OCI-LY3 (cell line): ENCODE results near the gene CPAMD8.

Experiments used
- EZH2phosphoT487 ChIP-seq: fragments of 200-600 bp; shearing (Covaris generic); IDR thresholded peaks from 2 replicates; pipeline ENCODE4 v1.6.1; 2018; ENCODE audit warnings: antibody characterized with exemption, mixed run types, low read depth
- TF ChIP-seq, protein P1 (sequence below): fragments of 200-600, 300-600 bp; sonication (generic); IDR thresholded peaks from 2 replicates; pipeline ENCODE4 v1.5.1; 2014; ENCODE audit warnings: antibody characterized with exemption, low read length, low read depth

DNA sequence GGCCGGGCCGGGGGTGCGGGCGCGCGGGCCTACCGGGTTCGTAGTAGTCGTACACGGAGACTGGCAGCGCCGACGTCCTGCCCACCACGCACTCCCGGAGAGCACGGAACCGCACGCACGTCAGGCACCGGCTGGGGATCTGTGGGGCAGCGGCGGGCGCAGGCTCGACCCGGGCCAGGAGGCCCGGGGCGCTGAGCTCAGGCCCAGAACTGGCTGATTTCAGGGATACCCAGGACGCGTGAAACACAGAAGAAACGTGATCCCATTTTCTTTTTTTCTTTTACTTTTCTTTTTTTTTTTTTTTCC is 128.8 kb downstream of the CPAMD8 start:
- TF ChIP-seq, protein P1, sequence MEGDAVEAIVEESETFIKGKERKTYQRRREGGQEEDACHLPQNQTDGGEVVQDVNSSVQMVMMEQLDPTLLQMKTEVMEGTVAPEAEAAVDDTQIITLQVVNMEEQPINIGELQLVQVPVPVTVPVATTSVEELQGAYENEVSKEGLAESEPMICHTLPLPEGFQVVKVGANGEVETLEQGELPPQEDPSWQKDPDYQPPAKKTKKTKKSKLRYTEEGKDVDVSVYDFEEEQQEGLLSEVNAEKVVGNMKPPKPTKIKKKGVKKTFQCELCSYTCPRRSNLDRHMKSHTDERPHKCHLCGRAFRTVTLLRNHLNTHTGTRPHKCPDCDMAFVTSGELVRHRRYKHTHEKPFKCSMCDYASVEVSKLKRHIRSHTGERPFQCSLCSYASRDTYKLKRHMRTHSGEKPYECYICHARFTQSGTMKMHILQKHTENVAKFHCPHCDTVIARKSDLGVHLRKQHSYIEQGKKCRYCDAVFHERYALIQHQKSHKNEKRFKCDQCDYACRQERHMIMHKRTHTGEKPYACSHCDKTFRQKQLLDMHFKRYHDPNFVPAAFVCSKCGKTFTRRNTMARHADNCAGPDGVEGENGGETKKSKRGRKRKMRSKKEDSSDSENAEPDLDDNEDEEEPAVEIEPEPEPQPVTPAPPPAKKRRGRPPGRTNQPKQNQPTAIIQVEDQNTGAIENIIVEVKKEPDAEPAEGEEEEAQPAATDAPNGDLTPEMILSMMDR = no peak
- no peak for TF ChIP-seq EZH2phosphoT487
